Endothelial cell of umbilical vein (primary cell): ENCODE measurements around the gene HSPA1A.

Source experiments
- CTCF ChIP-seq, 2 donors: IDR thresholded peaks; 1 replicate in 1 of 2; 2 replicates in 1 of 2; pipeline ENCODE4 v1.5.1; 2011; ENCODE audit warnings: low read length in 2 of 2, mild to moderate bottlenecking in 2 of 2, moderate library complexity in 2 of 2, control low read depth in 1 of 2, inconsistent platforms in 1 of 2, low read depth in 1 of 2; ENCODE audit not compliant: insufficient read depth in 1 of 2; ENCODE audit errors: extremely low read depth in 1 of 2
- EZH2 ChIP-seq: IDR thresholded peaks from 2 replicates; pipeline ENCODE4 v1.6.1; 2012; ENCODE audit warnings: borderline replicate concordance, low read depth, mild to moderate bottlenecking, moderate library complexity, low read length, inconsistent platforms; ENCODE audit not compliant: severe bottlenecking
- MYC ChIP-seq: IDR thresholded peaks from one replicate; pipeline ENCODE4 v1.6.1; 2011; ENCODE audit warnings: mild to moderate bottlenecking, low read depth, low read length
- POLR2A ChIP-seq: IDR thresholded peaks from 2 replicates; pipeline ENCODE4 v1.6.1; 2012; ENCODE audit warnings: low read depth, mild to moderate bottlenecking, control low read depth, low read length
- POLR2AphosphoS5 ChIP-seq: IDR thresholded peaks from 2 replicates; pipeline ENCODE4 v1.6.1; 2012; ENCODE audit warnings: low read depth, mild to moderate bottlenecking, control low read depth, low read length, moderate library complexity; ENCODE audit not compliant: insufficient read depth

GRCh38 chr6:31778999-31779885 lies 36.1 kb upstream of the HSPA1A start:
- TF ChIP-seq POLR2AphosphoS5 (no peak), POLR2A (no peak), CTCF (IDR thresholded peaks at IDR 0.05; ENCODE audit: extremely low read depth in 1 of 2, insufficient read depth in 1 of 2, low read depth in 1 of 2, low read length in 2 of 2) (no peak), EZH2 (no peak), MYC (no peak)
